ENCODE data around the gene MOG.

Gene MOG

GRCh38 chr6:29675561-29675960 lies 18.7 kb downstream of the MOG start:
- no peak for DNase-seq (ENCODE audit: low read depth, low spot score)

- no peak for DNase-seq (ENCODE audit: low read depth, low spot score)
These were observed 20.2 kb downstream of the MOG start for GRCh38 chr6:29676981-29677601.

DNA sequence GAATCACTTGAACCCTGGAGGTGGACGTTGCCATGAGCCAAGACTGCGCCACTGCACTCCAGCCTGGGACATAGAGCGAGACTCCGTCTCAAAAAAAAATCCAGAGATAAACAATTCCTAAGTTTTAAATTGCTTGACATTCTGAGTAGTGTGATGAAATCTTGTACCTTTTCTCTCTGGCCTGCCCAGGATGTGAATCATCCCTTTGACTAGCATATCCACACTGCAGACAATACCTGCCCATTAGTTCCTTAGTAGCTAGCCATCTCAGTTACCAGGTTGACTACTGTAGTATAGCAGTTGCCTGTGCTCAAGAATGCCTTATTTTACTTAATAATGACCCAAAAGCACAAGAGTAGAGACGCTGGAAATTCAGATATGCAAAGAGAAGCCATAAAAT lies 21.2 kb downstream of the MOG start:
- no peak for DNase-seq (ENCODE audit: low read depth, low spot score)

- DNase-seq (ENCODE audit: low read depth, low spot score), result no peak
These were observed 23.1 kb downstream of the MOG start for GRCh38 chr6:29679962-29680361.

DNA sequence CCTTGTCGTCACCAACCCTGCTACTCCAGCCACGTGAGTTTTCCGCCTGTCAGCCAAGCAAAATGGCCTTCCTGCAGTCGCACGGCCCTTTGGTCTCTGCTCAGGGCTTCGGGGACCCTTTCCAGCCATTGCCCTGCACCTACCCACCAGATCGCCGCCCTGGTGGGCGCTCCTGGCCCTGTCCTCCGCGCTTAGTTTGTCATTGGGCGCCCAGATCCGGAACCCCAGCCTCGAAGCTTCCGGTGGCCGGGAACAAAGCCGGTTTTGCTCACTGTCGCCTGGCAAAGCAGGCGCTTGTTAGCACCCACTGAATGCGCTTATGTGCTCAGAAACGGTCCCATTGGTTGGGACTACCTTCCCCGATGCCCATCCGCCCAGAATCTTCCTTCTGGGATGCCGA lies 23.5 kb downstream of the MOG start:
- DNase-seq (ENCODE audit: low read depth, low spot score), result no peak

GRCh38 chr6:29680904-29681303 lies 24.0 kb downstream of the MOG start, which contains the start of gene ZFP57:
TSS of gene ZFP57 (minus strand) at chr6:29681152. CDS start at chr6:29677003, 4,149 bp downstream.
- no peak for DNase-seq (ENCODE audit: low read depth, low spot score)

DNA sequence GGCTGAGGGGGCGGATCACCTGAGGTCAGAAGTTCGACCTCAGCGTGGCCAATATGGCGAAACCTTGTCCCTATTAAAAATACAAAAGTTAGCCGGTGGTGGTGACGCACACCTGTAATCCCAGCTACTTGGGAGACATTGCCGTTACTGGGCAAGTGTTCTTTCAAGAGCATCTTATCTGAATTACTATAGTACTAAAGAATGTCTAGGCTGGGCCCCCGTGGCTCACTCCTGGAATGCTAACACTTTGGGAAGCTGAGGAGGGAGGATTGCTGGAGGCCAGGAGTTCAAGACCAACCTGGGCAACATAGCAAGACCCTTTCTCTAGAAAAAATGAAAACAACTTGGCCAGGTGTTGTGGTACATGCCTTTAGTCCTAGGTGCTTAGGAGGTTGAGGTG lies 24.9 kb downstream of the MOG start:
- no peak for DNase-seq (ENCODE audit: low read depth, low spot score)

DNA sequence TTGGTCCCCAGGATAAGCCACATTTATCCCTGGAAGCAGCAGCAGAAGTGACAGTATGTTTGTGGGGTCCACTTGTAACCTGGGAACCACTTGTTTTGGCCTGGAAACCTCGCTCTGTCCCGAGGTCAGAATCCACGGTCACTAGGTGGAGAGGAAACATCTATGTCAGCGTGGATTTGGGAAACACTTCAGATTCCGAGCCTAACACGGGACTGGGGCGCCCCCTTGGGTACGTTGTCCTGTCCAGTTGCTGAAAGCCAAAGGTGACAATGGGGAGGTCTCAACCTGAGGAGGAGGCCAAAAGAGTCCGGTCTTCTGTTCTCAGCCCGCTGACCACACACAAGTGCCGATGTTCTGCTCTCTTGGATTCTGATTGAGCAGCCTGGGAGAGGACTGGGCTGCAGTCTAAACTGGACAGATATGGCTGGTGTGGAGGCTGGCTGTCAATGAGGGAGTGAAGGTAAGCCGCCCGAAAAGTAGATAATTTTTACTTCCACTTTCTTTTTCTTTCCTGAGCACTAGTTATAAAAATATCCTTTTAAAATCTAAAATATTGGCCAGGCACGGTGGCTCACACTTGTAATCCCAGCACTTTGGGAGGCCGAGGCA lies 28.9 kb downstream of the MOG start:
- no peak for DNase-seq (ENCODE audit: low read depth, low spot score)

DNA sequence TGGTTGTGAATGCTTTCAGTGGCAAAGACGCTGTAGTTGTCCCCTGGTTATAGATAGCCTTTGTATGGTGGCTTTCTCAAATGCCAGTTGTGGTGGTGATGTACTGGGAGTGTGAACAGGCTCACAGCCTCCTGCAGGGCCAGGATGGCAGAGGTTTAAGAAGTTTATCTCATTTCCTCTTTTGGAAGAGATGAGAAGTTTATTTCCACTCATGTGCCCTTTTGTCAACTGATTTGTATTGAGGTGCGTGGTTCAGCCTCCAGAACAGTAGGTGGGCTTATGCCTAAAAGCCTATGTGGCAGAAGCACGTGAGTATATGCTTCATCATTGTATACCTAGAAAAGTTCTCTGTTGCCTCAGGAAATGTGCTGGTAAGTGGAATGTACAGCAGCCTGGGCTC lies 37.7 kb downstream of the MOG start:
- DNase-seq (ENCODE audit: low read depth, low spot score), result no peak

DNA sequence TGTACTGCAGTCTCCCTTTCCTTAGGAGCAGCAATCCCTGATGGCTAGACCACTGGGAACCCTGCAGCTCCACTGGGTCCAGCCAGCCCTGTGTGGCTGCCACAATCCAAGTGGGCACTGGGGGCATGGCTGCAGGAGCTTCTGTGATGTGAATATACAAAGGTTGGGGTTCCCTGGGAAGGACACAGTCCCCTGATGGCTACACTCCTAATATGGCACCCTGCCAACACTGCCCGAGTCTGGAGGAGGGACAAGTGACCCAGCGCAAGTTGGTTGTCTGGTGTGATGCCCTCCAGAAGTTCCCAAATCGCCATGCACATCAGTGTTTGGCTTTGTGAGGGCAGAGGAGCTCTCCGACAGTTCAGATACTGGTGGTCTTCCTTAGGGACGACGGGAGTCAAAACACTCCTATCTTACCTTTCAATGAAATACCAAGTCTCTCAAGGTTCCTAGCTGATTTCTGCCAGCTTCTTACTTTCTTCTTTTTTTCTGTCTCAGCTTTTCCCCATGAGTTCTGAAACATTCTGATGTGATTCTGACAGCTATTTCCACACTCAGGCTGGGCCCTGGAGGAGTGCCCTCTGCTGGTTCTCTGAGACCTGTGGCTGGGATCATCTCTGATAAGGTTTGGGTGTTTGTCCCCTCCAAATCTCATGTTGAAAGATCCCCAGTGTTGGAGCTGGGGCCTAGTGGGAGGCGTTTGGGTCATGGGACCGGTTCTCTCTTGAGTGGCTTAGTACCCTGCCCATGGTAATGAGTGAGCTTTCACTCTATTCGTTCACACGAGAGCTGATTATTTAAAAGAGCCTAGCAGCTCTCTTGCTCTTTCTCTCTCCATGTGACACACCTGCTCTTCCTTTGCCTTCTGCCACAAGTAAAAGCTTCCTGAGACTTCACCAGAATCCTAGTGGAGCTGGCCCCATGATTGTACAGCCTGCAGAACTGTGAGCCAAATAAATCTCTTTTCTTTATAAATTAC lies 39.5 kb downstream of the MOG start:
- DNase-seq (ENCODE audit: low read depth, low spot score), result no peak

DNA sequence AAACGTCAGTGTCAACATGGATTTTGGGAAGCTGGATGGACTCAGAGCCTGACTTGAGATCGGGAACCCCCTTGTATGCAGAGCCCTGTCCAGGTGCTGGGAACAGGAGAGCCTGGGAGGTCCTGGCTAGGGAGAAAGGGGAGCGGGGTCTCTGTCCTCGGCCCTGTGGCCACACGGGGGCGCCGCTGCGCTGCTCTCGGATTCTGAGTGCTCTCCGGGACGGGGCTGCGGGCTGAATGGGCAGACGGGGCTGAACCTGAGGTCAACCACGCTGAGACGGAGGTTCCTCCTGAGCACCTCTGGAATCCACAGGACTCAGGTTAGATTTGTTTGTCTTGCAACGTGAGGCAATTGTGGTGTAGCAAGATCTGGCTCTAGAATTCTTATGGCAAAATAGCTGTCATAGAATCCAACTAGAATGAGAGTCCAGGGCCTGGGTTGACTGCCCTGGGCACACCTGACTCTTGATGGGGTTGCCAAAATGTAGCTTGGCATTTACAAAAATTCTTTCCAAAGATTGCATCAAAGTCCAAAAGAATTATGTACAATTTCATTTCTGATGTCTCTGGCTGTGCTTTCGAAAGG lies 45.7 kb downstream of the MOG start:
- DNase-seq (ENCODE audit: low read depth, low spot score), result peak; percentile 54

DNA sequence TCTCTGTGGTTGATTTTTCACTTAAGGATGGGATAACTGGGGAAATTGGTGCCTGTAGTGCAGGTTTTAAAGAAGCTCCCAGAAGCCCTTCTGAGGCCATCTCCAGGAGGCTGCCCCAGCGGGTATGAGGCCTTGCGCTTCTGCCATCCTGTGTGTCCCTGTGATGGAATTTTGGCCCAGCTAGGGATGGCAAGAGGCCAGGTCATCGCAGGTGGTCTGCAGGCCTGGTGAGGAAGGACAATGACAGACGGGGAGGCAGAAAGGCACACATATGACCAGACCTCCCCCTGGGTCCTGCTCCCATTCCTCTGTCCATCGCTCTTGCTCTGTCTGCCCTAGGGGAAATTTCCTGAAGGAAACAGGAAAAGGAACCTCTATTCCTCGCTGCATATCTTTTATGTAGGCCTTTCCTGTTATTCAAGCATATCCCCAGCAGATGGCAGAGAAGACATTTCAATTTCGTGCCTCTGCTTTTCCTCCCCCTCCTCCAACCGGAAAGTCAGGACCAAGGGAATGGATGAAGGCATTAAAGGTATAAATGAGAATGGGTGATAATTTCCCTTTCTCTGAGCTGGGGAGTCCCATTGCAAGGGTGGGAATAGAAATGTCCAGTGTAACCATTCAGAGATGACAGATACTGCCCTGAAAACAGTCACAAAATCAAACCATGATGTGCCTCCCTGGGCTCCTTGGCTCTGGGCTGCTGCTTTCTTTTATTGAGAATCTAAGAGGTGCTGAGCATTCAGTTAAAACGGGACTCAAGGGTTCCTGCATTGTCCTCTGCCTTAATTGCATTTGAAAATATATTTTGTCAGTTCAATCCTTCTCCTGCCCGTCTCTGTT lies 48.7 kb downstream of the MOG start:
- DNase-seq (ENCODE audit: low read depth, low spot score), result no peak

GRCh38 chr6:29708432-29709179 lies 51.7 kb downstream of the MOG start:
- no peak for DNase-seq (ENCODE audit: low read depth, low spot score)

DNA sequence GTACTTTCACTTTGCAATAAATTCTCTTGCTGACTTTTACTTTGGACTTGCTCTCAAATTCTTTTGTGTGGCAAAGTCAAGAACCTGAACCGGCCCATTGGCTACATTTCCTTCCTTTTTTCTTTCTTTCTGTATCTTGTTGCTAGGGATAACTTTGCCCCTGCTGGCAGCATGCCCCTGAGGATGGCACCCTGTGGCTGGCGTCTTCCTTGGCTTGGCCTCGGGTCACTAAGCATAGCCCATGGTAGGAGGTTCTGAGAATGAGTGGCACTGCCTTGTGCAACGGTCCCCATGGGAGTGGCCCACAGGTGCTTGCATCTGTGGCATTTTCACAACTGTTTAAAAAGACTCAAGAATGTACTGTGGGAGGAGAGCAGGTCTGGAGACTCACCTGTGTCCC lies 52.3 kb downstream of the MOG start:
- DNase-seq (ENCODE audit: low read depth, low spot score), result no peak

- DNase-seq (ENCODE audit: low read depth, low spot score), result no peak
These were observed 53.5 kb downstream of the MOG start for GRCh38 chr6:29710281-29710941.

DNA sequence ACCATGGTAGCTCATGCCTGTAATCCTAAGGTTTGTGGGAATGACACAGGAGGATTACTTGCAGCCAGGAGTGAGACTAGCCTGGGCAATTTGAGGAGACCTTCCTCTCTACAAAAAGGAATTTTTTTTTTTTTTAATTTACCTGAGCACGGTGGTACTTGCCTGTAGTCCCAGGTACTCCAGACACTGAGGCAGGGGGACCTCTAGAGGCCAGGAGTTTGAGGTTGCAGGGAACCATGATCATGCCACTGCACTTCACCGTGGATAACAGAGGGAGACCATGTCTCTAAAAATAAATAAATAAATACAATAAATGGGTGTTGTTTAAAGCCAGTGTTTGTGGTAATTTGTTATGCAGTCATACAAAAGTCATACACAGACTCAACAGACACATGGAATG lies 64.0 kb downstream of the MOG start:
- DNase-seq (ENCODE audit: low read depth, low spot score), result no peak
